HUDEP-2 (cell line): Measurements from ENCODE around the gene RBM6.
"Not testable (repeated sequence)": the region's sequence is repeated elsewhere in the genome, so short reads cannot be mapped to it uniquely, and the experiment has no call there.

Experiments used
- DNase-seq, 76 experiments: peaks; one replicate each; lab custom pipeline; 2025; ENCODE audit not compliant: unreplicated experiment in 76 of 76; lab: John Stamatoyannopoulos, UW

Gene RBM6

DNA sequence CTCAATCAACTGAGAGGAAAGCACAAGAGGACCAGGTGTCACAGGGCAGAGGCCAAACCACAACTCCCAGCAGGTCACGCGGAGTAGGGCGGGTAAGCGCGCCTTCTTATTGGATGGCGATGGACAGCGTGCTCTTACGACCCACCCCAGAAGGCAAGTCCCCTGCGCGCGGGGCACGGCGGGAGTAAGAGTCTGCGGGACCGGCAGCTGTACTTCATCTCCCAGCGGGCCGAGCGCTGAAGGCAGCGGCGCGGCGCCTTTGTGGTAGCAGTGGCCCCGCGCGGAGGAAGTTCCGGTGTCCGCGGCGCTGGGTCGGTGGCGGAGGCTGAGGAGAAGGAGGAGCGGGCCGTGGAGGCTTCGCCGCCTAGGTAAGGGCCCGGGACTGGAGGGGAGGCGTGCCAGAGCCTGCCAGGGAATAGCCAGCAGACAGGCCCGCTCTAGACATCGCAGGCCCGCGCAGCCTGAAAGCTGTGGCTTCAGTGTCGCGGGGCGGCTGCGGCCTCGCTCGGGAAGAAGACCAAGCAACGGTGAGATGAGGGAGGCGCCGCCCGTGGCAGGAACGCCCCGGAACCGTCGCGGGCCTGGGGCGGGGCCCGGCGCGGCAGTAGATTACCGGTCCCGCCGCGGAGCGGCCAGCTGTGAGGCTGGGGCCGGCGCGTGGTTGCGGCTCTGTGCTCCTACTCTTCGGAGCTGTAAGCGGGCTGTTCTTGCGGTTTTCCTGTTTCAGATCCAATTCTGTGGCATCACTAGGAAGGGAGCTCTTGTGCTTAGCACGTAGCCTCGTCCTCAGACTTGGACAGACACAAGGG lies at the start of gene RBM6:
TSS of gene RBM6 (plus strand) at position 293 of the 809 bp plus-strand sequence. CDS start 22,492 bp downstream, outside the sequence.
- peak in 75 of 76 experiments; percentile 29 to 96 (median 93) for DNase-seq

- DNase-seq, result no peak
Observed at GRCh38 chr3:49895791-49896190, 44.2 kb upstream of the RBM6 start.

- DNase-seq, result no peak
Observed at GRCh38 chr3:49896345-49896744, 43.6 kb upstream of the RBM6 start.

- DNase-seq, result no peak
Observed at GRCh38 chr3:49898991-49899390, 41.0 kb upstream of the RBM6 start.

DNA sequence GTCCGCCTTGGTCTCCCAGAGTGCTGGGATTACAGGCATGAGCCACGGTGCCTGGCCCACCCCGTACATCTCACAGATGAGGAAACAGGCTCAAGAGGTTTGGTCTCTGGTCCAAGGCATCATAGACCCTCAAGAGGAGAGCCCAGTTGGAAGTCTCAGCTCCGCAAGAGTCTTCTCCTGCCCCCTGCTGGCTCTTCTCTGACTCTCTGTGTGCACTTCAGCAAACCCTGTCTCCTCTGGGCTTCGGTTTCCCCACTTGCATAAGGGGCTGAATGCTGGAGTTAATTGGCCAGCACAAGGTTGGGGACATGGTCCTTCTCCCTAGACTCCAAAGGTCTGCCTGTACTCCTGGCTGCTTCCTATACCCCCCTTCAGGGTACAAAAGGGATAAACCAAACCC lies 40.1 kb upstream of the RBM6 start:
- DNase-seq, result peak in 5 of 76 experiments; percentile 2 to 37 (median 10)

GRCh38 chr3:49900491-49901153 lies 39.3 kb upstream of the RBM6 start:
- DNase-seq, result peak in 40 of 76 experiments; percentile 2 to 54 (median 26)

DNA sequence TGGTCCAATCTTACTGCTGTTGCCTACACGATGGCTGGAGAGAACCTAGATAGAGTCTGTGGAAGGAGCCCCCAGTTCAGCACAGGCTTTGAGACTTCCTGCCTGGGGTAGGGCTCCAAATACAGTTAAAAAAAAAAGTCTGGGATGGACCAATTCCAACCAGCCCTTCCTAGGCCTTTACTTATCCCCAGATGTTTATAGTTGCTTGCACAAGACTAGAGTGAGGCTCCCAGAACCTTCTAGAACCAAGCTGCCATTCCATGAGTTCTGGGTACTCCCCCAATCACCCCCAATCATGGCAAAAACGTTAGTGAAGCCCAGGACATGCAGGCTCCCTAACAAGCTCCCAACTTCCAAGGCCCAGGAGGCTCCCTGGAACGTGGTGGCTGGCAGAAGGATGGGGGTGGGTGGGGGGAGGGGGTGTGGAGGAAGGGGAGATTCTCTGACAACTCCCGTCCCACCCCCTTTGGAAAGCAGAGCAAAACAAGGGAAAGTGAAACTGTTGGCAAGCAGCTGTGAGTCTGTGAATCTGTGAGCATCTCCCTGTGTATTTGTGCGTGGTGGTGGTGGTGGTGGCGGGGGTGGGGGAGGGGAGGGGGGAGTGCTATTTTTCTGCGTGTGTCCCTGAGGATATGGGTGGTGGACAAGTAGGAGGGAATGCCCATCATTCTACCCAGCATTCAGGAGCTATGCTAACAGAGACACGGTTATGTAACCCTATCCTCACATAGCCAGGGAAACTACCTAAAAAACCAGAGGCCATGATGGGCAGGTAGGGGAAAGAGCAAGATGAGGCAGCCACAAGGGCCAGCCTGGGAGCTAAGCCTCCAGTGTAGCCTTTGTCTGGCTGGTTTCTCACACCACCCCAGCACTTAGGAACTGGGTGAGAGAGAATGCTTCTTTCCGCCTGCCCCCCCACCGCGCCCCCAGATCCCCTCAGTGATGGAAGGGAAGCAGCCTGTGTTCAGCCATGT lies 38.3 kb upstream of the RBM6 start:
- no peak for DNase-seq

DNA sequence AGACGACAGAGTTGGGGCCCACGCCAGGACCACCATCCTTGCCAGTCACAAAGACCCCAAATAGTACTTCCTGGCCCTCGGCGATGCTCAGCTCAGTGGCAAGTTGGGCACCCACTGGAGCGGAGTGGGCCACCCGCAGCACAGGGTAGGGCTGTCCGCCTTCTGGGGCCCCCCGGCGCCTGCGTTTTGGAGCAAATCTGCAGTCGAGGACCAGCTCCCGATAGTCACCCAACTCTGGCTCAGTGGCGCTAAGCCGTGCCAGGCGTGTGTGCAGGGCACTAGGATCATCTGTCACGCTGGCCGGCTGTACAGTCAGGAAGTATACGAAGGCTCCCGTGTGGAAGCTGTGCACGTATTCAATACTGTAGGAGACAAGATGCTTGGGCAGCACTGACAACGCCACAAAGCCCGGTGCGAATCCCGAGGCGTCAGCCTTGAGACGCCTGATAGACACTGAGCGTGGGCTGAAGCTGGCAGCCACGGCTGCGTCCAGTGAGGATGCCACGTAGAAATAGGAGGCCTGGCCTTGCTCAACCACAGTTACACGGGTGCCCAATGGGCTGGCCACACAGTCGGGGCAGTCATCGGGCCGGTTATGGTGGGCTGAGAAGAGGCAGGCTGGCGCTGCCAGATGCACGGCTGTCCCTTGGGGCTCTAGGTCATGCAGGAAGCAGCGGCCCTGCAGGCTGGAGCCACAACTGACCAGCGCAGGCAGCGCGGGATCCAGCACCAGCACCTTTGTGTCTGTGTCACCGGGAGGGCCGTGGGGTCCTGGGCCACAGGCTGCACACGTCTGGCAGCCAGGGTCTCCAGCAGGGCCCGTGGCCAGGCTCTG lies 37.2 kb upstream of the RBM6 start:
- no peak for DNase-seq

DNA sequence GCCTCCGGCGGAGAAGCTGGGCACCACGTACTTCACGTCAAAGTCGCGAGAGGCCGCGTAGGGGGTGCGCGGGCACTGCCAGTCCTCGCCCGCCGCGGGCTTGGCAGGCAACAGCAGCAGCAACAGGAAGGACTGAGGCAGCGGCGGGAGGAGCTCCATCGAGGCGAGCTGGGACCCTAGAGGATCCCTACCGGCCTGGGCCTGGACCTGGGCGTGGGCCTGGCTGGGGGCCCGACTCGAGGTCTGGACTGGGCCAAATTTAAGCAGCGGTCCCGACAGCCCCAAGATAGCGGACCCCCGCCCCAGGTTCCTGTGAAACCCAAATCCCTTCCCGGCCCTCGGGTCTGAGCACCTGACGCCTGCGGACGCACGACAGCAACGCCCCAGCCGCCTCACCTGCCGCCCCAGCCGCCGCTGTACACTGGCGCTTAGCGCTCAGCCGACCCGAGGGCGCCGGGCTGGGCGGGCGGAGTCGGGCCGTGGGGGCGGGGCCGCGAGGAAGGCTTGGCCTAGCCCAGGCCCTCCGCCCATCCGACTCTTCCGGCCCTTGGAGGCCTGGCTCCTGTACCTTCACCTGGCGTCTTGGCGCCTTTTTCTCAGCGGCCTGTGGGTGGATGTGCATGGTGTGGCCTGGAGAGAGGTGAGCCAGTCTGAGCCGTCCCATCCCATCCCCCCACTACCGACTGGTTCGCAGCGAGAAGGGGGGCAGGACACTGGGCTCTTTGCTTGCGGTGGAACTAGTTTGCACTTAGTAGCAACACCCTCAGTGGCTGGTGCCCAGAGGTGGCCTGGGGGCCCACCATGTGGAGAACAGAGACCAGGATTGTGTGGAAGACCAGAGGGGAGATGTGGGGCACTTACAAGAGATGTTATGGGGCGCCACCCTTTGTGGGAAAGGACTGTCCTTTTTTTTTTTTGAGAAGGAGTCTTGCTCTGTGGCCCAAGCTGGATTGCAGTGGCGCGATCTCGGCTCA lies 36.2 kb upstream of the RBM6 start, which contains the start of gene MST1R:
TSS of gene MST1R (minus strand) at position 423 of the 974 bp plus-strand sequence. CDS start at position 159, 264 bp downstream.
- peak in 58 of 76 experiments; percentile 2 to 75 (median 56) for DNase-seq

- DNase-seq, result not testable (repeated sequence)
Observed at GRCh38 chr3:49904448-49904847, 35.5 kb upstream of the RBM6 start.

GRCh38 chr3:49906073-49906743 lies 33.7 kb upstream of the RBM6 start:
- DNase-seq, result peak in 36 of 76 experiments; percentile 3 to 54 (median 24)

DNA sequence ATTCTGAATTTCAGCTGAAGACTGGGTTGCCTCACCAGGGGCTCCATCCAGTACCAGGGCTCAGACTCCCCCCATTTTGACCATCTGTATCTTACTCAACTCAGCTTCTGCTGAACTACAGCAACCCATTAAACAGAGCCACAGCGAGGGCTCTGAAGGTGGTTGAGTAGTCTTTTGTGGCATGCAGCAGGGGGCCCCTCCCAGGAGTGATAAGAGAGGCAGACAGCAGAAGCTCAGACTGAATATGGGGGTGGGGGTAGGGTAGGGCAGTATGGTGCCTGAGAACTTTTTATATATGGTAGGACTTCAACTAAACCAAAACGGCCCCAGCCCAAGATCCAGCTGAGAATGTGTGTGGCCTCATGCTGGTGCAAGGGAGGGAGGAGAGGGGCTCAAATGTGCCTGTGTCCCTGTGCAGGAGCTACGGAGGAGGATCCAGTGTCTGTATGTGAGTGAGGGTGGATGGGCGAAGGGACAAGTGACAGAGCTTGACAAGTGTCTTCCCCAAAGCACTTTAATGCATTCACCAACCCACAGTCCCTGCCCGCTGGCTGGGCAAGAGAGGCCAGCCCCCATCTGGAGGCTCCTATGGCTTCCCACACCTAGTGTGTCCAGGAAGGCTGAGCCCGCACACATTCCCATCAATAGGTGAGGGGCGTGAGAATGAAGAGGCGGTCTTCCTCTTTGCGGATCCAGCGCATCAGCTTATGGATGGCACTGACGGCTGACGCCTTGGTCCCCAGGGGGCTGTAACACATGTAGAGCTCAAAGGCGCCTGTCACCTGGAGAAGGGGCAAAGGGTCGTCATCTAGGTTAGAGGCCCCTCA lies 31.4 kb upstream of the RBM6 start:
- DNase-seq, result peak in 49 of 76 experiments; percentile 8 to 63 (median 35)

DNA sequence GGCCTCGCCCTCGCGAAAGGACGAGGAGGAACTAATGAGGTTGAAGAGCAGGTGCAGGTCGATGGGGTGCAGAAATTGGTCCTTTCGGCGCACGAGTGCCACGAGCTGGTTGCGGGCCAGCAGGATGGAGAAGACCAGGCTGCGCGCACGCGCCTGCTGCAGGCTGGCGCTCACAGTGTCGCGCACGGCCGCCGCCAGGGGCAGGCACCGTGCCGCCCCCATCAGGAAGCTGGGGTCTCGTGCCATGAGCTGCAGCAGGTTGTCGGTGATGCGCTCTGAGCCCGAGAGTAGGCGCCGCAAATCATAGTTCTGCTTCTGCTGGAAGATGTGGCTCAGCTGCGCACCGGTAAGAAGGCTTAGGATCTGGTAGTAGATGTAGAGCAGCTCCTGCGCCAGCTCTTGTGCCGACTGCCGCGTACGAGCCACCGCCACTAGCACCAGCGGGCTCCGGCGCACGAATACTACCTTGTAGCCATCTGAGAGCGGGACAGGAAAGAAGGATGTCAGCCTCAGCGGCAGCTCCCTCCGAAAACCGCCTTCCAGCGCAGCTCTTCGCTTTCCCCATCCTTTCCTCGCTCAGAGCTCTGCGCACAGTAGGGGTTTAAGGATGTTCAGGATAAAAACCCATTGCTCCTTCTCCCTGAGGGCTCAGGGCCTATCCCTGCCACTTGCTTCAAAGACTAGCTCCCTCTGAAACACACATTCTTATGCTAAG lies 29.4 kb upstream of the RBM6 start:
- no peak for DNase-seq

- no peak for DNase-seq
Observed at GRCh38 chr3:49911124-49911420, 28.9 kb upstream of the RBM6 start.

DNA sequence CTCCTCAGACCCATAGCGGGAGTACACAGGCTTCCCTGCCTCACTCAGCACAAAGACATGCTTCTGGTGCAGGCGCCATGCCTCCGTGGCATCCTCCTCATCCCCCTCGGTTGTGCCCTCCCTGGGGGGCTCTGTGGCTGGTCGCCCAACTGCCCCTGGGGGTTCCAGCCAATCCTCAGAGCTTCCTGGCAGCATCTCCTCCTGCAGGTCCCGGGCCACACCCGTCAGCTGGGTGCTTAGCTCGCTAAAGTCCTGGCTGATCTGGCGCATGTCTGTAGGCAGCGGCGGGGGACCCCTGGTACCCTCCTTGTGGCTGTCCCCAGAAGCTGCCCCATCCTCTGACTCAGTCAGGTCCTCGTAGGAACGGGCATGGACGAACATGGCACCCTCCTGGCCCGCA lies 28.3 kb upstream of the RBM6 start:
- no peak for DNase-seq

GRCh38 chr3:49912881-49913281 lies 27.1 kb upstream of the RBM6 start:
- DNase-seq, result no peak

GRCh38 chr3:49914906-49915305 lies 25.0 kb upstream of the RBM6 start:
- DNase-seq, result no peak
